ENCODE results near the gene NEB. TPM values are rescaled to one million over a fixed set of nuclear protein-coding genes. Genes with fewer than 3 reads are reported as not detected.
"Not testable (repeated sequence)": the region's sequence is repeated elsewhere in the genome, so short reads cannot be mapped to it uniquely, and the experiment has no call there.

Gene NEB
- total RNA-seq, 4 donors from 2014 or later: 1.6 to 16.4 (median 4.4) TPM

- Histone ChIP-seq H3K4me1 (no peaks in the 10 kb centered on the region), H3K36me3 (no peaks in the 10 kb centered on the region), H3K9me3 (no peaks in the 10 kb centered on the region), H3K4me3 (replicated peaks in 1 of 3) (no peak overlapping the region), H3K27ac (no peak overlapping the region), H3K27me3 (no peaks in the 10 kb centered on the region)
- intact Hi-C loops (cut with DNase I): no loop called here
- WGBS, 2 donors: 66 to 88% methylated on average over 1 of the region's 1 CpG
- TF ChIP-seq POLR2A (IDR thresholded peaks at IDR 0.05): no peak
- no peak for DNase-seq
Measured at GRCh38 chr2:151611351-151611750, 122.9 kb downstream of the NEB start.

DNA sequence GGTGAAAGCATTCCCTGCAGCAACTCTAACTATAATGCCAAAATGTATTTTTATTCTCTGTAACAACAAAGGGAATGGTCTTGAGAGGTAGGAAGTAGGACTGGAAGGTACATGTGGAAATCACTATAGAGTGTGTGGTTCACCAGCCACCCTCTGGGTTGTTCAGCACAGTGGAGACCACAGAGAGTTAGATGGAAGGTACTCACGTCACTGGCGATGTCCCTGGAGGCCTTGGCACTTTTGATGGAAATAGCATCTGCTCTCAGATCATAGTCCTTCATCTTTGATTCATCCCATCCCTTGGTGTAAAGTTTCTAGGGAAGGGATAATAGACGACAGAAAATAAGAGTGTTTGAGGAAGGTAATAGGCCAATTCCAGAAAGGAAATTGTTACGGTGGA is 124.0 kb downstream of the NEB start:
- no peak for DNase-seq
- H3K36me3 ChIP-seq: no peaks in the 10 kb centered on the region
- H3K27ac ChIP-seq: no peak overlapping the region
- 88 to 95% methylated on average over 4 of the region's 4 CpGs for WGBS, 2 donors
- H3K4me3 ChIP-seq (replicated peaks in 1 of 3): no peak overlapping the region
- no peaks in the 10 kb centered on the region for H3K27me3 ChIP-seq
- no peaks in the 10 kb centered on the region for H3K9me3 ChIP-seq
- no peaks in the 10 kb centered on the region for H3K4me1 ChIP-seq
- intact Hi-C loops (cut with DNase I): no loop called here
- TF ChIP-seq POLR2A (IDR thresholded peaks at IDR 0.05) (no peak), CTCF (IDR thresholded peaks at IDR 0.05) (no peak)

DNA sequence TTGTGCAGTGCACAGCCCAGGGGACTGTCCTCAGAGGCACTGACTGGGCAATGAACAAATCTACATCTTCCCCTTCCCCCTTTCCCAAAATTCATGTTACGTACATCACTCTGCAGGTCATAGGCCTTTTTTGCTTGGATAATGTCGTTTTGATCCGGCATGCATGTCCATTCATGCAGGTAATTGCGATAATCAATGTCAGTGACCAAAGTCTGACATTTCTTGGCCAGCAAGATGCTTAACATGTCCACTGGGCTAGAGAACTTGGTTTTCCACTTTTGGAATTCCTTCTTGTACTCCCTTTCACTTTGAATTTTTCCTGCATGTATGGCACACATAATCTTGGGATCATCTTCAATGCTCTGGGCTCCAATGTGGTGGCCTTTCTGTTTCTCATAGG is 124.6 kb downstream of the NEB start:
- no peak overlapping the region for H3K27ac ChIP-seq
- intact Hi-C loops (cut with DNase I): no loop called here
- H3K4me1 ChIP-seq: no peaks in the 10 kb centered on the region
- no peaks in the 10 kb centered on the region for H3K36me3 ChIP-seq
- no peak for DNase-seq
- no peaks in the 10 kb centered on the region for H3K27me3 ChIP-seq
- no peak for TF ChIP-seq CTCF (IDR thresholded peaks at IDR 0.05)
- no peak for TF ChIP-seq POLR2A (IDR thresholded peaks at IDR 0.05)
- 96 to 97% methylated on average over 4 of the region's 4 CpGs for whole genome bisulfite sequencing, 2 donors
- H3K4me3 ChIP-seq (replicated peaks in 1 of 3): no peak overlapping the region
- H3K9me3 ChIP-seq: no peaks in the 10 kb centered on the region

DNA sequence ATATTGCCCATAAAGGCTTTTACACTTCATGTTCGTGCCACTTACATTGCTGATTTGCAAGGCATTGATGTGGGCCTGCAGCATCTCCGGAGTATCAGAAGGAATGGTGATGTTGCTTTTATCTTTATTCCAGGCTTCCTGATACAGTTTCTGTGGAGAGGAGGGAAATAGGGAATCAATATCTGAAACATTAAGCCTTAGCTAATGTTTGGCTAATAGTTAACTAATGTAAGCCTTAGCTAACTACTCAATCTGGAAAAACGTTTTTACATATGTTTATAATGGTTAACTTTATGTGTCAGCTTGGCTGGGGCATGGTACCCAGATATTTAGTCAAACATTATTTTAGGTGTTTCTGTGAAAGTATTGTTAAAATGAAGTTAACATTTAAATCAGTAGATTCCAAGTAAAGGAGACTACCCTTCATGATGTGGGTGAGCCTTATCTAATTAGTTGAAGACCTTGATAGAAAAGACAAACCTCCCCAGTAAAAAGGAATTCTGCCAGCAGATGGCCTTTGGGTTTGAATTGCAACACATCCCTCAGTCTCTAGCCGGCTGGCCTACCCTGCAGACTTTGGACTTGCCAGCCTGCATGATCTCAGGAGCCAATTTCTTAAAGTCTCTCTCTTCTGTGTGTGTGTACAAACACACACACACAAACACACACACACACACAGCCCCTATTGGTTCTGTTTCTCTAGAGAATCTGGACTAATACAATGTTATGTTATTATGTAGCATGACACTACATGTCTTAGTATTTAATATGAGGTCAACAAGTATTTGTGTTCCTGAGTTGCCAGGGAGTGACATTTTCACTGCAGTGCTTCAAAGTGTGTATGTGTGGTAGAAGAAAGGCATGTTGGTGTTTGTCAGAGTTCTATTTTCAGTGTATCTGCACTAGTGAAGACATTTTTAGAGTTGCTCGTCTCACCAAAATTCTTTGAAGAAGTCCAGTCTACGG is 126.5 kb downstream of the NEB start:
- H3K4me3 ChIP-seq (replicated peaks in 1 of 3); H3K9me3 ChIP-seq; H3K27ac ChIP-seq; DNase-seq; H3K36me3 ChIP-seq; H3K27me3 ChIP-seq; intact Hi-C loops (cut with DNase I); H3K4me1 ChIP-seq: not testable (repeated sequence)
- WGBS, 2 donors: no CpG with 5 or more reads among the region's 6 CpGs

GRCh38 chr2:151603530-151603929 is 130.7 kb downstream of the NEB start:
- DNase-seq: peak; percentile 77 to 84
- H3K4me3 ChIP-seq (replicated peaks in 1 of 3); intact Hi-C loops (cut with DNase I); H3K27ac ChIP-seq; H3K27me3 ChIP-seq; H3K36me3 ChIP-seq; H3K4me1 ChIP-seq; H3K9me3 ChIP-seq: not testable (repeated sequence)
- no CpG with 5 or more reads among the region's 2 CpGs for WGBS, 2 donors

GRCh38 chr2:151602402-151602801 is 131.9 kb downstream of the NEB start:
- H3K27me3 ChIP-seq; H3K27ac ChIP-seq; H3K4me3 ChIP-seq (replicated peaks in 1 of 3); intact Hi-C loops (cut with DNase I); H3K4me1 ChIP-seq; H3K9me3 ChIP-seq; DNase-seq; H3K36me3 ChIP-seq: not testable (repeated sequence)
- no CpG with 5 or more reads among the region's 5 CpGs for WGBS, 2 donors

DNA sequence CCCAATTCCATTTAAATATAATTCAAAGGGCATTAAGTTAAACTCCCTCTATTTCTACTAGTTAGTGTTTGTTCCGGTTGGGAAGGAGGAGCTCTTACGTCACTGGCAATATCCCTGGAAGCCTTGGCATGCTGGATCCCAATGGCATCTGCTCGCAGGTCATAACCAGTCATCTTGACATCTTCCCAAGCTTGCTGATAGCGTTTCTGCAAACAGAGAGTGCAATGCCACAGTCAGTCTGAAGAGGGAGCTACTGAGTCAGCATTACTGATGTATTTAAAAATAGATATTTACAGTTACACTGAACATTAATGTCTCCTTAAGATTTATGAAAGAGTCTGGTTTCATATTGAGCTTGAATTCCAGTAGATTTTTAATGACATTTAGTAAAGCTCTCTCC is 132.5 kb downstream of the NEB start:
- intact Hi-C loops (cut with DNase I); H3K27ac ChIP-seq; DNase-seq; H3K9me3 ChIP-seq; H3K36me3 ChIP-seq; H3K4me3 ChIP-seq (replicated peaks in 1 of 3); H3K27me3 ChIP-seq; H3K4me1 ChIP-seq: not testable (repeated sequence)
- no CpG with 5 or more reads among the region's 4 CpGs for WGBS, 2 donors

DNA sequence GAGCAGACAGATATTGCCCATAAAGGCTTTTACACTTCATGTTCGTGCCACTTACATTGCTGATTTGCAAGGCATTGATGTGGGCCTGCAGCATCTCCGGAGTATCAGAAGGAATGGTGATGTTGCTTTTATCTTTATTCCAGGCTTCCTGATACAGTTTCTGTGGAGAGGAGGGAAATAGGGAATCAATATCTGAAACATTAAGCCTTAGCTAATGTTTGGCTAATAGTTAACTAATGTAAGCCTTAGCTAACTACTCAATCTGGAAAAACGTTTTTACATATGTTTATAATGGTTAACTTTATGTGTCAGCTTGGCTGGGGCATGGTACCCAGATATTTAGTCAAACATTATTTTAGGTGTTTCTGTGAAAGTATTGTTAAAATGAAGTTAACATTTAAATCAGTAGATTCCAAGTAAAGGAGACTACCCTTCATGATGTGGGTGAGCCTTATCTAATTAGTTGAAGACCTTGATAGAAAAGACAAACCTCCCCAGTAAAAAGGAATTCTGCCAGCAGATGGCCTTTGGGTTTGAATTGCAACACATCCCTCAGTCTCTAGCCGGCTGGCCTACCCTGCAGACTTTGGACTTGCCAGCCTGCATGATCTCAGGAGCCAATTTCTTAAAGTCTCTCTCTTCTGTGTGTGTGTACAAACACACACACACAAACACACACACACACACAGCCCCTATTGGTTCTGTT is 137.2 kb downstream of the NEB start:
- intact Hi-C loops (cut with DNase I); DNase-seq; H3K9me3 ChIP-seq; H3K36me3 ChIP-seq; H3K4me1 ChIP-seq; H3K27me3 ChIP-seq; H3K27ac ChIP-seq; H3K4me3 ChIP-seq (replicated peaks in 1 of 3): not testable (repeated sequence)
- no CpG with 5 or more reads among the region's 4 CpGs for WGBS, 2 donors

- H3K27ac ChIP-seq; intact Hi-C loops (cut with DNase I); H3K27me3 ChIP-seq; H3K4me3 ChIP-seq (replicated peaks in 1 of 3); H3K4me1 ChIP-seq; H3K9me3 ChIP-seq; H3K36me3 ChIP-seq; DNase-seq: not testable (repeated sequence)
- 91 to 93% methylated on average over 4 of the region's 4 CpGs for WGBS, 2 donors
Measured at GRCh38 chr2:151591908-151592255, 142.4 kb downstream of the NEB start.
